HG03432 (cell line): ENCODE results near the gene CYP27A1.
A peak's percentile ranks its signal among the peaks of the same experiment; 100 is the strongest.
"Not testable (repeated sequence)": the region's sequence is repeated elsewhere in the genome, so short reads cannot be mapped to it uniquely, and the experiment has no call there.

Source experiments
- ATAC-seq: cut with Tn5 transposase; IDR thresholded peaks from one replicate; pipeline ENCODE4 v1.9.1; 2021; ENCODE audit warnings: mild to moderate bottlenecking, moderate library complexity; ENCODE audit not compliant: unreplicated experiment

The CYP27A1 gene

GRCh38 chr2:218829868-218830451 lies 48.0 kb downstream of the CYP27A1 start:
- no peak for ATAC-seq

GRCh38 chr2:218830526-218831306 lies 48.8 kb downstream of the CYP27A1 start:
- no peak for ATAC-seq

- ATAC-seq: no peak
Observed at GRCh38 chr2:218831378-218831990, 49.5 kb downstream of the CYP27A1 start, which contains the start of gene PRKAG3. TSS of gene PRKAG3 (minus strand) at chr2:218831803.

- no peak for ATAC-seq
Observed at GRCh38 chr2:218832081-218832480, 50.1 kb downstream of the CYP27A1 start.

GRCh38 chr2:218832520-218832919 lies 50.6 kb downstream of the CYP27A1 start:
- ATAC-seq: no peak

GRCh38 chr2:218833023-218833609 lies 51.2 kb downstream of the CYP27A1 start:
- ATAC-seq: no peak

- no peak for ATAC-seq
Observed at GRCh38 chr2:218834685-218835084, 52.7 kb downstream of the CYP27A1 start.

- no peak for ATAC-seq
Observed at GRCh38 chr2:218837495-218837894, 55.5 kb downstream of the CYP27A1 start.

GRCh38 chr2:218839430-218839829 lies 57.5 kb downstream of the CYP27A1 start:
- ATAC-seq: no peak

GRCh38 chr2:218839888-218840287 lies 57.9 kb downstream of the CYP27A1 start:
- ATAC-seq: no peak

GRCh38 chr2:218844334-218844733 lies 62.4 kb downstream of the CYP27A1 start:
- not testable (repeated sequence) for ATAC-seq

- not testable (repeated sequence) for ATAC-seq
Observed at GRCh38 chr2:218846963-218847362, 65.0 kb downstream of the CYP27A1 start.

GRCh38 chr2:218849721-218850120 lies 67.8 kb downstream of the CYP27A1 start:
- no peak for ATAC-seq

- no peak for ATAC-seq
Observed at GRCh38 chr2:218850796-218851195, 68.8 kb downstream of the CYP27A1 start.

- no peak for ATAC-seq
Observed at GRCh38 chr2:218851286-218851685, 69.3 kb downstream of the CYP27A1 start.

GRCh38 chr2:218852911-218853667 lies 71.1 kb downstream of the CYP27A1 start:
- ATAC-seq: peak; percentile 47

GRCh38 chr2:218853766-218854165 lies 71.8 kb downstream of the CYP27A1 start:
- ATAC-seq: no peak

GRCh38 chr2:218854860-218855259 lies 72.9 kb downstream of the CYP27A1 start:
- no peak for ATAC-seq

GRCh38 chr2:218855305-218856166 lies 73.6 kb downstream of the CYP27A1 start:
- no peak for ATAC-seq
